Pancreas (tissue), 10 donors: ENCODE results near the gene CD83. TPM values are rescaled to one million over a fixed set of nuclear protein-coding genes. Genes with fewer than 3 reads are reported as not detected.
A peak's percentile ranks its signal among the peaks of the same experiment; 100 is the strongest.

Experiments
- ATAC-seq, 4 donors: fragments of 200-7000 bp; cut with Tn5 transposase; one replicate each; pipeline versions ENCODE4 v1.8.0 to v1.9.1; 2020; ENCODE audit warnings: mild to moderate bottlenecking in 4 of 4, moderate library complexity in 4 of 4
- DNase-seq, 6 donors: peaks; one replicate each; pipeline ENCODE4 v3.0.0-alpha.2; 2020
- FAIRE-seq: peaks from 2 replicates; lab custom pipeline; 2012; peaks lifted over from hg19 to GRCh38; lab: Jason Lieb, UNC
- H3K27ac ChIP-seq, 4 donors: fragments of 200-600 bp; sonication (generic); 1 replicate in 3 of 4; 2 replicates in 1 of 4; pipeline versions ENCODE4 v1.5.0 to v1.8.0; 2020
- H3K27me3 ChIP-seq, 4 donors: fragments of 200-600 bp; one replicate each; pipeline ENCODE4 v1.8.0; 2021
- H3K36me3 ChIP-seq, 3 donors: fragments of 200-600 bp; sonication (generic) in 1 of 3; one replicate each; pipeline versions ENCODE4 v1.5.0 to v1.8.0; 2020 to 2021
- H3K4me1 ChIP-seq, 3 donors: fragments of 200-600 bp; one replicate each; pipeline ENCODE4 v1.8.0; 2021
- H3K4me3 ChIP-seq, 4 donors: fragments of 200-600 bp; sonication (generic) in 2 of 4; one replicate each; pipeline versions ENCODE4 v1.5.0 to v1.8.0; 2020 to 2021
- H3K9me3 ChIP-seq, 4 donors: fragments of 200-600 bp; one replicate each; pipeline ENCODE4 v1.8.0; 2021
- WGBS, 2 donors: extraction: QIAGEN DNeasy Blood & Tissue Kit; methylation state at CpG; one replicate each; pipeline ENCODE4 v1.1.7; 2013; 5-methylcytosine and 5-hydroxymethylcytosine counted together
- intact Hi-C, 3 donors: fragments of 100-400 bp; cut with DNase I; formaldehyde crosslinking; loops; one replicate each; pipeline versions ENCODE4 v1.11.1 to v1.14.2; 2022
- polyA plus RNA-seq, 2 donors: library from polyadenylated mRNA; stranded (reverse); fragments of 200-250 nt; gene quantifications; one replicate each; pipeline ENCODE4 v1.2.3, GENCODE V29; 2013
- total RNA-seq, 6 donors: library from RNA; stranded (reverse); fragmentation: NEBNext Ultra II Directional in 4 of 6; extraction: Animal tissue kit (Norgen Biotek cat#: 25700) in 4 of 6; gene quantifications; one replicate each; pipeline versions ENCODE4 v1.2.1 to v1.2.4, GENCODE V29; 2021 to 2023
- TF ChIP-seq, protein P1 (sequence below), 4 donors: fragments of 200-600 bp; sonication (generic) in 3 of 4; IDR thresholded peaks; one replicate each; pipeline versions ENCODE4 v1.5.0 to v1.8.0; 2021; ENCODE audit warnings: antibody characterized with exemption in 4 of 4
- donor health status: healthy with polysubstance abuse.
- donor health status: DM: no; HTN: no; CAD: no; lungs with moderate emphysema.
- donor health status: DM: no; HTN: no; CAD: no.
- donor health status: control.
- donor health status: control.
- donor health status: Bipolar disorder and iron deficiency.
- donor health status: DM: yes; HTN: yes; CAD: no.
- donor health status: DM: no; HTN: no; CAD: no.
- donor health status: DM: no; HTN: no; CAD: no.
- donor health status: DM: yes; HTN: yes; CAD: no.

The CD83 gene
- total and polyA plus RNA-seq, 8 donors: 0.72 to 5.1 (median 1.3) TPM

DNA sequence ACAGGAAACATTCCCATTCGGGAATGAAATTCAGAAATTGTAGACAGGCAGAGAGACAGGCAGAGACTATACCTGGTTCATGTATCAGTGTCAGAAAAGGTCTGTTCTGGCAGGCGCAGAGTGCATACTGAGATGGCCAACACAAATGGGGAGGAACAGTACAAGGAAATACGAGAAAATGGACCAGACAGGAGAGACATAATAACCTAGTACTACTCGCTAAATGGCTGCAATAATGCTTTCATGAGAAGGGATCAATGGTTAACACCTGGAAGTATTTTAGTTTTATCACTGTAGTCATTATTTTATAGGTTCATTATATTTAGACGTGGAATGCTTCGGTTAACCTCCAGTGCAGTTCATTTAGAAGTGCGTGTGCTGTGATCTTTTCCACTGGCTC is 58.9 kb downstream of the CD83 start:
- Histone ChIP-seq H3K4me3 (no peak overlapping the region), H3K27ac (no peak overlapping the region), H3K27me3 (peaks cover 0 to under 1% (median 0%) of the 10 kb centered on the region in 4 donors), H3K4me1 (no peaks in the 10 kb centered on the region), H3K36me3 (no peaks in the 10 kb centered on the region), H3K9me3 (no peaks in the 10 kb centered on the region)
- TF ChIP-seq, protein P1, sequence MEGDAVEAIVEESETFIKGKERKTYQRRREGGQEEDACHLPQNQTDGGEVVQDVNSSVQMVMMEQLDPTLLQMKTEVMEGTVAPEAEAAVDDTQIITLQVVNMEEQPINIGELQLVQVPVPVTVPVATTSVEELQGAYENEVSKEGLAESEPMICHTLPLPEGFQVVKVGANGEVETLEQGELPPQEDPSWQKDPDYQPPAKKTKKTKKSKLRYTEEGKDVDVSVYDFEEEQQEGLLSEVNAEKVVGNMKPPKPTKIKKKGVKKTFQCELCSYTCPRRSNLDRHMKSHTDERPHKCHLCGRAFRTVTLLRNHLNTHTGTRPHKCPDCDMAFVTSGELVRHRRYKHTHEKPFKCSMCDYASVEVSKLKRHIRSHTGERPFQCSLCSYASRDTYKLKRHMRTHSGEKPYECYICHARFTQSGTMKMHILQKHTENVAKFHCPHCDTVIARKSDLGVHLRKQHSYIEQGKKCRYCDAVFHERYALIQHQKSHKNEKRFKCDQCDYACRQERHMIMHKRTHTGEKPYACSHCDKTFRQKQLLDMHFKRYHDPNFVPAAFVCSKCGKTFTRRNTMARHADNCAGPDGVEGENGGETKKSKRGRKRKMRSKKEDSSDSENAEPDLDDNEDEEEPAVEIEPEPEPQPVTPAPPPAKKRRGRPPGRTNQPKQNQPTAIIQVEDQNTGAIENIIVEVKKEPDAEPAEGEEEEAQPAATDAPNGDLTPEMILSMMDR (IDR thresholded peaks at IDR 0.05): no peak
- intact Hi-C loops: no loop called here
- DNase-seq (no peak), FAIRE-seq (no peak), ATAC-seq (no peak)
- 66 to 80% methylated on average over 7 of the region's 7 CpGs for WGBS, 2 donors

DNA sequence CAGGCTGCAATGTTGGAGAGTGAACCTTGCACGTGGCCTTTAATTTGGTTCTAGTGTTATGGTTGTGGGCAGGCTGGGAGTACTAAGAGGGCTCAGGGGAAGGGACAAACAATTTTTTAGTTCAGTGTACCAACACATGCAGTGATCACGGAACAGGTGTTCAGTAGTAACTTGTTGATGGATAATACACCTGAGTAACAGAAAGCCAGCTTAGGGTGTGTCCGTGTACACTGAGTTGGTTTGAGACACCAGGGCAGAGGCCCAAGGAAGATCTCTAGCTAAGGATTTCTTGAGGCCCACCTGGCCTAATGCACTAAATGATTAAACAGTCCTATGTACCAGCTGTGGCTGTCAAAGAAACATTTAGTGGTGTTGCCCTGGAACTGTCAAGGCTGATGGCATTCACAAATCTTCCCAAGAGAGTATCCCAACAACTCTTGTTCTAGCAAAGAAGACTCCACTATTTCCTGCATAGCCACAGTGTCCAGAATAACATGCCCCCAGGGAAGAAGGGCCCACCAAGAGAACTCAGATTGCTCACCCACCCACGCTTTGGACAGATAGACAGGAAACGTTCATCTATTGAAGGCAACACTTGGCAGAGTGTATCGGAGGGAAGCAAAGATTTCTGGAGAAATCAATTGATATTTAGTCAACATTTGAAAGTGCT is 60.0 kb downstream of the CD83 start:
- Histone ChIP-seq H3K36me3 (no peaks in the 10 kb centered on the region), H3K9me3 (no peaks in the 10 kb centered on the region), H3K4me3 (no peak overlapping the region), H3K27ac (no peak overlapping the region), H3K4me1 (no peaks in the 10 kb centered on the region), H3K27me3 (peaks cover 0 to 3% (median 0%) of the 10 kb centered on the region in 4 donors)
- DNase-seq (no peak), FAIRE-seq (no peak), ATAC-seq (no peak)
- TF ChIP-seq, protein P1 (IDR thresholded peaks at IDR 0.05): no peak
- WGBS, 2 donors: 81 to 89% methylated on average over 6 of the region's 6 CpGs
- intact Hi-C loops: no loop called here

DNA sequence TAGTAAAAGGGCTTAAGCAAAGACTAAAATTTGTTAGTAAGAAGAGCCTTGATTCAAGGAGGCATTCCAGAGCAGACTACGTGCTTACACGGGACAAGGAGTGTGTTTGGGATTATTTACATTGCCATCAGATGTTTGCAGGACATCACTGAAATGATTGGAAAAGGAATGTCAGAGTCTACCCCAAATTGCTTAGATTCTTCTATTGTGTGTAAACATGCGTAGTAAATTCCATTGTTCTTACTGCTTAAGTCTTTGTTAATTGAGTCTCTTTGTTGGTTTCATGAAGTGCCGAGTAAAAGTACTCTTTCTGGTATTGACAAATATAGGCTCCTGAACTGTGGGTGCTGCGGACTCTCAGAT is 60.5 kb downstream of the CD83 start:
- 92 to 97% methylated on average over 5 of the region's 5 CpGs for WGBS, 2 donors
- H3K4me1 ChIP-seq: no peaks in the 10 kb centered on the region
- no peak for ATAC-seq
- no peak for DNase-seq
- H3K9me3 ChIP-seq: no peaks in the 10 kb centered on the region
- peaks cover 0 to 3% (median 0%) of the 10 kb centered on the region in 4 donors for H3K27me3 ChIP-seq
- no peaks in the 10 kb centered on the region for H3K36me3 ChIP-seq
- H3K4me3 ChIP-seq: no peak overlapping the region
- H3K27ac ChIP-seq: no peak overlapping the region
- intact Hi-C loops: no loop called here
- no peak for FAIRE-seq
- TF ChIP-seq, protein P1 (IDR thresholded peaks at IDR 0.05): no peak

DNA sequence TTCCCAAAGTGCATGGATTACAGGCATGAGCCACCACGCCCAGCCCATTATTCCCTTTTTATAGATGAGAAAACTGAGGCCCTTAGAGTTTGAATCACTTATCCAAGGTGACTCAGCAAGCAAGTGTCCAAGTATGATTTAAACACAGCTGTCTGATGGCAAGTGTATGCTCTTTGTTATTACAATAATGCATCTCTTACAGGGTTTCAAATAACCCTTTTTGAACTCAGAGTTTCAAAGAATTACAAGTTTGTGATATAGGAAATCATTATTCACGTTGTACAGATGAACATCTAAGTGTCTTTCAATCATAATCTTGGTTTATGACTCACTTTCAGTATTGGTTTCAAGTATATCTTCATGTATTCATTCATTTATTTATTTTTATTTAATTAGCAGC is 63.0 kb downstream of the CD83 start:
- ATAC-seq: no peak
- DNase-seq: no peak
- TF ChIP-seq, protein P1 (IDR thresholded peaks at IDR 0.05): no peak
- Histone ChIP-seq H3K4me1 (no peaks in the 10 kb centered on the region), H3K9me3 (no peaks in the 10 kb centered on the region), H3K27ac (no peak overlapping the region), H3K36me3 (no peaks in the 10 kb centered on the region), H3K4me3 (no peak overlapping the region), H3K27me3 (peaks cover 0 to 3% (median 0%) of the 10 kb centered on the region in 4 donors)
- no peak for FAIRE-seq
- intact Hi-C loops: no loop called here
- 73 to 82% methylated on average over 2 of the region's 2 CpGs for WGBS, 2 donors

DNA sequence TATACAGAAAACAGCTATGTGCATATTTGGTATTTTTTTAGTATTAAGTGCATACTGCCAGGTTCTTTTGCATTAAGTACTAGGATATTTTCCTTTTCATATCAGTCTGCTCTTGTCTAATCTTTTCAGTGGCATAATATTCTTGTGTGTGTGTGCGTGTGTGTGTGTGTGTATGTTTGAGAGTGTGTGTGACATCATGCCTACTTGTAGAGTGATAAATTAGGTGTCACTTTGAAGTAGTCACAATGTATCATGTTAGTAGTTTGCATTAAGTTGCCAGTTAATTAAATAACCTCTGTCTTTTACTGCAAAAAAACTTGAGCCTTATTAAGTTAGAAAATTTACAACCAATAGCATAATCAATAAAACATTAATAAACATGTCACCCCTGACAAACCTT is 65.3 kb downstream of the CD83 start:
- Histone ChIP-seq H3K4me3 (no peak overlapping the region), H3K36me3 (no peaks in the 10 kb centered on the region), H3K27me3 (peaks cover 0 to 13% (median 0%) of the 10 kb centered on the region in 4 donors), H3K27ac (no peak overlapping the region), H3K9me3 (no peaks in the 10 kb centered on the region), H3K4me1 (no peaks in the 10 kb centered on the region)
- WGBS, 2 donors: 44% methylated on average over 1 of the region's 1 CpG
- FAIRE-seq: no peak
- TF ChIP-seq, protein P1 (IDR thresholded peaks at IDR 0.05): no peak
- peak in 1 of 4 donors; percentile 12 for ATAC-seq
- intact Hi-C loops: no loop called here
- DNase-seq: no peak
